HG03575 (cell line): ENCODE measurements around the gene IL17RA.
A peak's percentile ranks its signal among the peaks of the same experiment; 100 is the strongest.

Experiments used
- ATAC-seq: cut with Tn5 transposase; IDR thresholded peaks from one replicate; pipeline ENCODE4 v1.9.1; 2021; ENCODE audit not compliant: unreplicated experiment, insufficient number of reproducible peaks, low FRiP score; ENCODE audit errors: extremely low read depth

IL17RA gene

DNA sequence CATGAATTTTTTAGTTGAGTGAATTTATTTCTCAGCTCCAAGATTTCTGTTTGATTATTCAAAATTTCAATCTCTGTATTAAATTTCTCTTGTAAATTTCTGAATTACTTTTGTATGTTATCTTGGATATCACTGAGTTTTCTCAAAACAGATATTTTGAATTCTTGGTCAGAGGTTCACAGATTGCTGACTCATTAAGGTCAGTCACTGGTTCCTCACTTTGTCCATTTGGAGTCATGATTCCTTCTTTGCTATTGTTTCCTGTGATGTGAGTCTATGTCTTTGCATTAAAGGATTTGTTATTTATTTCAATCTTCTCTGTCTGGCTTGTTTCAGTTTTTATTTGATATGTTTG is 10.2 kb upstream of the IL17RA start:
- ATAC-seq = no peak

DNA sequence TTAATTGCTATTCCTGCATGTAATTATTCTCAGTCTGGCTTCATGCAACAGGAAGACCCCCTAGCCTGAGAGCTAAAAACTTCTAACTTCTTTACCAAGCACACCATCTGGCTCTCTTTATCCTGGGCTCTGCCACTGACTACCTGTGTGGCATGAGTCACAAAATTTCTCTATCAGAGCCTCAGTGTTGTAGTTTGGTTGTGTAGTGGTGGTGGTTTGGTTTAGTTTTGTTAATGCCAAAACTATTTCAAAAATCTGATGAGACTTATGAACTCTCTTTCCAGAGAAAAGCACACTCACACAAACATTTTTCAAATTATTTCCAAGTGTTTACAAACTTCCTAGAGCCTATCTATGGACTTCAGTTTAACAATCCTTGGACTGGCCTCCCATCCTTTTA is 7.5 kb upstream of the IL17RA start:
- ATAC-seq = no peak

DNA sequence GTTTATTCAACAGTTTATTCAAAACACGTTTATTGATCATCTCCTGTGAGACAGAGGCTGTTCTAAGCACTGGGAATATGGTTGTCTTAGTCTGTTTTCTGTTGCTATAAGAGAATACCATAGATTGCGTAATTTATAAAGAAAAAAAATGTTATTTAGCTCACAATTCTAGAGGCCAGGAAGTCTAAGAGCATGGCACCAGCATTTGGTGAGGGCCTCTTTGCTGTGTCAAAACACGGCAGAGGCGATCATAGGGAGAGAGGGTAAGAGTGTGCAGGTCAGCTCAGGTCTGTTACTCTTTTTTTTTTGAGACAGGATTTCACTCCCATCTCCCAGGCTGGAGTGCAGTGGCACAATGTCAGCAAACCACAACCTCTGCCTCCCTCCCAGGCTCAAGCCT is 5.2 kb upstream of the IL17RA start:
- ATAC-seq = no peak

DNA sequence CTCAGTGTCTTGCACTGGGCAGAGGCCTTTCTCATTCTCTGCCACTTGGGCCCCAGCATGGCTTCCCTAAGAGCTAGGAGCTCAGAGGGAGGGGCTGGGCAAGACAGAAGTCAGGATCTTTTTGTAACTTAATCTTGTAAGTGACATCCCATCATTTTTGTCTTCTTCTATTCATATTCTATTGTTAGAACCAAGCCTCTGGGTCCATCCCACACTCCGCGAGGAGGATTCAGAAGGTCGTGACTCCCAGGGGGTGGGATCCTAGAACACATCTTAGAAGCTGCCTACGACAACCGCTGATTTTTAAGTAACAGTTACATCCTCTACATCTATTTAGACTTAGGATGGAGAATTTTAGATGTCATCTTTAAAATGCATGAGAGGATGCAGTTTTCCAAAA is 1.5 kb upstream of the IL17RA start:
- ATAC-seq = no peak

DNA sequence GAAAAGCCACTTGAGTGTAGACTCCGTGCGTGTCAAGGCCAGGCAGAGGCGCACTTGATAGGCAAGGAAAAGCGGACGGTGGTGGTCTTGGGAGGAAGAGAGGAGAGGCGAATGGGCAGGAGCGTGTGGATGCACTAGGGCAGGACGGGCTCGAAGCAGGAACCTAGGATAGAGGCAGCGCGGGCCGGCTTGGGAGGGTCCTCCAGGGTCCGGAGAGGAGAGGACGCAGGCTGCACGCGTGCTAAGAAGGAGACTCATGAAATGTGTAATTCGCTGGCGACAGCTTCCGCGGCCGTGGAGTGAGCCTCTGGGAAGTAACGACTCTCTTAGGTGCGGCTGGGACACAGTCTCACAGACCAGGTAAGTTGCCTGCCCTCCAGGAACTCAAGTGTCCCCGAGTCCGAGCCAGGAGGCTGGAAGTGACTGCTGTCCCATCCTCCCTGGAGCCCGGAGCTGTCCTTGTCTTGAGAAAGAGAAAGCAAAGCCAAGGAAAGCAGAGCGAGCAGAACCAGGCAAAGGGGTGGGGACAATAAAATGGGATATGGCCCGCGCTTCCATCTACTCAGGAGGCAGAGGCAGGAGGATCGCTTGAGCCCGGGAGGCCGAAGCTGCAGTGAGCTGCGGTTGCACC is 874 bp upstream of the IL17RA start:
- no peak for ATAC-seq

DNA sequence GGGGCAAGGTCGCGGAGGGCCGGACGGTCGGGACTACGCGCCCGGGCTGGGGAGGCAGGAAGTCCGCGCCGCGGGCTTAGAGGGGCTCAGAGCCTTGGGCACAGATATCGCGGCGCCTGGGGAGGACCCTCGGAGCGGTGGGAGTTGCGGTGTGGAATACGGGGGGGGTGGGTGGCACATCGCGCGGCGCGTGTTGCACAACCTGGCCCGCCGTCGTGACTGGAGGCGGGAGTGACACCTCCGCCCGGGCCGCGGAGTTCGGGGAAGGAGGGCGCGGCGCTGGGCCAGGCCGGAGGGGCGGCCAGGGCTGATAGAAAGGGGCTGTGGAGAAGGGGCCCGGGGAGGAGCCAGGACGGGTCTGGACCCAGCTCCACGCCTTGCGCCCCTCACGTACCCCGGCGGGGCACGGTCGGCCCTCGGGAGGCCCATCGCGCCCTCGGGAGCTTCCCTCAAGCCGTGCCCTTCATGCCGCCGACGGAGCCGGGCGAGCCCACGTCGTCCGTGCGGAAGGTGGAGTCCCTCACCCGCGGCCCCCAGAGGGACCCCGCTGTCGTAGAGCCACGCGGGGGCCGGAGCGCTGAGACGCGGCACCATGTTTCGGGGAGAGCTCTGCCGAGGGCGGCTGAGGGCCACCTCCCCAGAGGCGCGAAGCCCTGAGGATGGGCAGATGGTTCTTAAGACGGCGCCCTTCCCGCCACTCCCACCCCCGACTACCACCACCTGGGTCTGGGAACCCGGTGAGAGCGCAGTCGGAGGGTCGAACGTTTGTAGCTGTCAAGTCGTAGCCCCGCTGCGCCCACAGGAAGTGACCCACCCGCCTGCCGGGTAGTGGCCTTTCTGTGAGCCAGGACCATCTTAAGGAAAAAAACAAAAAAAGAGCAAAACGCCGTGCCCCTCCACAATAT is 729 bp downstream of the IL17RA start:
- no peak for ATAC-seq

DNA sequence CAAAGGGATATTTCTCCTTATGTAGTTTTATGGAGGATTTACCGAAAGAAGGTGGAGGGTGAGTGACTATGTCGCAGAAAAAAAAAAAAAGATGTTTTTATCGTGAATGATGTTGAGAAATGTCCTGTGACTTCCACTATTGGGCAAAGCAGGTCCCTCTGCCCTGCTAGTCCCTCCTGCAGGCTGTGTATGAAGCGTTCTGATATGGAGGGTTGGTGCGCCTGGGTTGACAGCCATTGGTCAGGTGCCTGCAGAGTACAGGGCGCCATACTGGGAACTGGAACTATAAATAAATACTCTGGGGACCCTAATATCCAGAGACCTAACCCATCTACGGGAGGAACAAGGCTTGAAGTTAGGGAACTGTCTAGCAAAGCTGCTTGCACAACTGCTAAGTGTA is 1.5 kb downstream of the IL17RA start:
- no peak for ATAC-seq

DNA sequence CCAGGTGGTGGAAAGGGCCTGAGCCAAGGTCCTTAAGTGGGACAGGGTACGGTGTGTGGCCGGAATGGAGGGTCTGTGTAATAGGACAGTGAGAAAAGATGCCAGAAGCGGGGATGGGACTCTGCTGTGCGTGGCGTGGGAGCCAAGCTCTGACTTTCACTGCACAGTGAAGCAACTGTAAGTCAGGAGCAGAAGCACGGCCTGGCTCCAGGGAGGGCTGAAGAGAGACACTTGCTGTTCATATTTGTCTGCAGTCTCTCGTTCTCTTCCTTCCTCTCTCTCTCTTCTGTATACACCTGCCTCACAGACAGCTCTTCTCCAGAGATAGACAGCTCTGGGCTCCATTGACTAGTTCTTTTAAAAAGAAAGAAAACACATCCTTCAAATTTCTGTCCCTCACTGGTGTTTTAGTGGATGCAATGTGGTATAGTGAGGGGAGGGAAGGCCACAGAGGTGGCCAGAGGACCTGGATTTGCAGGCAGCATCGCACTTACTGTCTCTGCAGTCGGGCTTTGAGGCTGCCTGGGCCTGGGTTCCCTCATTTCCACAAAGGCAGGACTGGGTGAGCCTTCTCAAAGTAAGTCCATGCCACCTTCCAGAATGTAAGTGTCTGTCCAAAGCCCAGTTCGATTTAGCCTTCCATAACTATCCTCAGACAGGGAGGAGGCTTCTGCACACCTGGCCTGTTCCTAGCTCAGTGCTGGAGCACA is 2.1 kb downstream of the IL17RA start:
- ATAC-seq = no peak

DNA sequence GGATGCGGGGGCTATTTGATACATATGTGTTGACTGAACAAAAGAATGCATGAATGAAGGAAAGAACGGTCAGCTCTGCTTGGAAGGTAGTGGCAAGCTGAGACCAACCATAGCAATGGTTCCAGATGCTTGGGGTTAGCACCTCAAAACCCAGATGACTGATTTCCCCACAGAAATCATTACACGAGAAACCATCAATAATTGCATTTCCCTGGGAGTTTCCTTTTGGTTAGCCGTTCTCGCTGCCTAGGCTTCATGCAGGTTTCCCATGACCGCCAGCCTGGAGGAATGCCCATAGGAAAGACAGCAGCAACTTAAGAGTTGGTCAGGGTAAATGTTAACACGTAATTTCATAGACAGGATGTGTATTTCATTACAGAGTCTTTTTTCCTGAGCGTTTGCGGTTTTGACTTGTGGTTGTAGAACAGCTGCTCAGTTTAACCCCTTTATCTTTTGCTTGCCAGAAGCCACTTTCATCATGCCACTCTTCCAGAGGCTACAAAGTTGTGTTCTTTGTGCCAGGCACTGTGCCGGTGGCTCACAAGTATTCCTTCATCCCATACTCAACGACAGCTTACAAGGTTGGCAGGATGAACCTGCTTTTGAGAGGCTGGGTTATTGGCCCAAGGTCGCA is 2.8 kb downstream of the IL17RA start:
- peak; percentile 38 for ATAC-seq

DNA sequence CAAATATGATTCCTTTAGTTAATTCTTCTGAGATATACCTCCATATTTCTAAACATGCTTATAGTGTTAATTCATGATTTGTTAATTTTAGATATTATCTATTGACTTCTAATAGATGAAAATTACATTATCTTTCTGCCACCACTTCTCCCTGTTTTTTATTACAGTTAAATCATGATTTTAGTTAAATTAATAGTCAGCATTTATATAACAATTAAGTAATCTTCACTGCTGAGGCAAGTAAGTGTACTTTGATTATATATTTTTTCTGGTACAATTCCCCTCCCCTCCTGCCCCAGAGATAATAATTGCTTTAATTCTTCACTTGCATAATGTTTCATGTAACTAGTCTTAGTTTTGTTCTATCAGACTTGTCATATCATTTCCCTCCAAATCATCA is 5.8 kb downstream of the IL17RA start:
- no peak for ATAC-seq

DNA sequence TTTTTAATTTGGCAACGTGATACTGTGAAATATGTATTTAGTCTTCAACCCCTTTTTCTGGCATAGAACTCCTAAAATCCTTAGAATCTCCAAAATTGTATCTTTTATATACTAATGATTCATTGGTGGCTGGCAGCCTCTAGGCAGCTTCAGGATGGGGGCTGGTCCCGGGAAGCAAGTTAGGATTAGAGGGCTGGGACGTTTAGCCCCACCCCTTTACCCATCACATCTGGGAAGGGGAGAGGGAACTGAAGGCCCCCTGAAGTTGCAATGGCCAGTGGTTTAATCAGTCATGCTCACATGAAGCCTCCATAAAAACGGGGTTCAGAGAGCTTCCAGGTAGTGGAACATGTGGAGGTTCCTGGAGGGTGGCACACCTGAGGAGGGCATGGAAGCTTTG is 7.1 kb downstream of the IL17RA start:
- ATAC-seq = no peak

DNA sequence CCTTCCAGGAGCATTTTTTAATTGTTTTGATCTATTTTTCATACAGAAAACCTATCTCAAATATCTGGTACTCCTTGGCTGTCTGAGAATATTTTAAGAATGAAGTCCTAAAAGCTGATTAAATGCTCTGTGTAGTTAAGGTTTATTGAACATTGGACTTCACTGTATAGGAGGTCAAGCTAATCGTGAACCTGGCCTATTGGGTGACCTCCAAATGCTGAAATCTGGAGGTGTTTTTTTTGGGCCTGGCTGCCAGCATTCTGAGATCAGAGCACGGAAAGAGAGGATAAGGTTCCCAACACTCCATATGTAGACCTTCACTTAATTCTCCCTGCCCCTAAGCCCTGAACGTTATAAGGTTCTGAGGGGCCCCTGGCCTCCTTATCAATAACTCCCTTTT is 8.3 kb downstream of the IL17RA start:
- ATAC-seq = no peak

DNA sequence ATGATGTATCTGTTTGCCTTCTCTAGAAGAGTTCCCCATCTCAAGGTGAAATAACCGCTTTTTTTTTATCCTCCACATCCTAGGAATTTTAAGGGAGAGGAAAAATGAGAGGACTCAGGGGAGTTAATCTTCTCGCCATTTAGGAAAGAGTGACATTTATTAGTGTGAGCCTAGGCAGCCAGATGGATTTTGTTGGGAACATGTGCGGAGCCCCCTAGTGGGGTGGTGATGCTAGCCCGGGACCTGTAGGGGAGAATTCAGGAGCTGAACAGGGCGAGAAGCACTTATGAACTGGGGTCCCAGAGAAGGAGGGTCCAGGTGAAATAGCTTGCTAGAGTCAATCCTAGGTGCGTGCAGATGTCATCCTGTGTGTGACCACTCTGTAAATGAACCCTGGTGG is 10.7 kb downstream of the IL17RA start:
- no peak for ATAC-seq

DNA sequence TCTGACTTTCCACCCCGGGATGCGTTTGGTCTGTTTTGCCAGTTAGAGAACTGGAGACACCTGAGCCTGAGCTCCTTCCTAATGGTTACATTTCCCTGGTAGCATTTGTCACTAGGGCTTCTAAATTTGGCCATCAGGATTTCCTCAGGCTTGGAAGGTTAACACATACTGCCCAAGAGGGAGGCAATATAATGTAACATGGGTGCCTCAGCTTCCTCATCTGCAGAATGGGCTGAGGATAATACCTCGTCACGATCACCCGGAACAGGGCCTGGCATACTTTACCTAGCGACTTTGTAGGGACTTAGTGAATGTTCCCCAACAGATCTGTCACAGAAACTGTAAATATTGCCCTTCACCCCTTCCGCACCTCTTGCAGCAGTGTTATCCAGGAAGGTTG is 11.3 kb downstream of the IL17RA start:
- ATAC-seq = no peak

DNA sequence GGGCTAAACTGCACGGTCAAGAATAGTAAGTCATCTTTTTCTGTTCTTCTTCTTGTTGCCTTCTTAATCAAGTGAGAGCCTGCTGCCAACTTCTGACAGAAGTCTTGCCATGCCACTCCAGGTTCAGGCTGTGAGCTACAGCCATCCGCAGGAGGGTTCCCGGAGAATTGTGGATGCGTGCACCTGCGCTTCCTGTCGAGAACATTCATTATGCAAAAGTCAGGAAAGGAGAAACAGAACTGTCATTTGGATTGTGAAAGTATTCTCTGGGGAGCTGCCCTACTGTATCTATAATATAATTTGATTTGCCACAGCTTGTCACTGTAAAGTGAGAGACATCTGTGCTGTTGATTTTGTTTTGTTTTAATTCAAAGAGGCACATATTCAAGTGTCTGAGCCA is 12.3 kb downstream of the IL17RA start:
- no peak for ATAC-seq

DNA sequence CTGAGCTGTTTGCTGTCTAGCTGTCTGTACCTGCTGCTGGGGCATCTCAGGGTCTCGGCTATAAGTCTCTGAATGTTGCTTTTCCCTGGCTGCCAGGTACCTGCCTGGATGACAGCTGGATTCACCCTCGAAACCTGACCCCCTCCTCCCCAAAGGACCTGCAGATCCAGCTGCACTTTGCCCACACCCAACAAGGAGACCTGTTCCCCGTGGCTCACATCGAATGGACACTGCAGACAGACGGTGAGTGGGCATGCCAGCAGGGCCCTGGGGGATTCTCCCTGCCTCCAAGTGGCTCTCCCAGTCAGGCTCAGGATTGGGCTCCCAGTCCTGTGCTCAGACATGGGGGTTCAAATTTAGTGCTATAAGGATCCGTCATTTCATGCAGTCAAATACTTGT is 12.9 kb downstream of the IL17RA start:
- no peak for ATAC-seq

DNA sequence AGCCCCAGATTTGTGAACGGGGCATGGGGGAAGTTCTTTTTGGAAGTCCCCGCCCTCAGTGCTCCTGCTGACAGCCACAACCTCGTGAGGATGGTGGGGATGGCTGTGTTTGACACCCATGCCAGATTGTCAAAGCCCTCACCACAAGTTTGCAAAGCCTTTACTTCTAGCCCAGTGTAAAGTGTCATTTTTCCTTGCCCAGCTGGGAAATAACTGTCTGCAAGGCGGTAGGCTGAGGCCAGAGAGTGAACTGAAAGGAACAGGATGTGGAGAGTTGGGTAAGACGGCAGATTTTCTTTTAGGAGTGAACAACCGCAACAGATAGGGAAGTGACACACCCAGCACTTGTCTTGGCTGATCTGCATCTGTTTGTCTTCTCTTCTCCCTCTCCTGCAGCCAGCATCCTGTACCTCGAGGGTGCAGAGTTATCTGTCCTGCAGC is 13.6 kb downstream of the IL17RA start:
- ATAC-seq = no peak

DNA sequence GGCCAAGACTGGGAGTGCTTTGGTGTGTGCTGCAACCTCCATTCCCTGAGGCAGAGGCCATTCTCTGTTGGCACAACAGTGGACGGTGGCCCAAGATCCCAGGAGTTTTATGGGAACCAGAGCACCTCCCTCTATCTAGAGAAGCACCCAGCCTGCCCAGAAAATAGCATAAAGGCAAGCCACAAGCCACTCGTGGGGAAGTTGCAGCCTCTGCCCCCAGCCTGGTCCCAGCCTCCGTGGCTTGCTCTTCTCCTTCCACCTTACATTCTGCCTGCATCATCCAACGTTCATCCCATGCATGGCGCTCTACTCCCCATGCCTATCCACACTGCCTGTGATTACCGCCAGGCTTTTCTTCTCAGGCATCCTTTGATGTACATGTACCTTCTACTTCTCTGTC is 15.8 kb downstream of the IL17RA start:
- no peak for ATAC-seq

DNA sequence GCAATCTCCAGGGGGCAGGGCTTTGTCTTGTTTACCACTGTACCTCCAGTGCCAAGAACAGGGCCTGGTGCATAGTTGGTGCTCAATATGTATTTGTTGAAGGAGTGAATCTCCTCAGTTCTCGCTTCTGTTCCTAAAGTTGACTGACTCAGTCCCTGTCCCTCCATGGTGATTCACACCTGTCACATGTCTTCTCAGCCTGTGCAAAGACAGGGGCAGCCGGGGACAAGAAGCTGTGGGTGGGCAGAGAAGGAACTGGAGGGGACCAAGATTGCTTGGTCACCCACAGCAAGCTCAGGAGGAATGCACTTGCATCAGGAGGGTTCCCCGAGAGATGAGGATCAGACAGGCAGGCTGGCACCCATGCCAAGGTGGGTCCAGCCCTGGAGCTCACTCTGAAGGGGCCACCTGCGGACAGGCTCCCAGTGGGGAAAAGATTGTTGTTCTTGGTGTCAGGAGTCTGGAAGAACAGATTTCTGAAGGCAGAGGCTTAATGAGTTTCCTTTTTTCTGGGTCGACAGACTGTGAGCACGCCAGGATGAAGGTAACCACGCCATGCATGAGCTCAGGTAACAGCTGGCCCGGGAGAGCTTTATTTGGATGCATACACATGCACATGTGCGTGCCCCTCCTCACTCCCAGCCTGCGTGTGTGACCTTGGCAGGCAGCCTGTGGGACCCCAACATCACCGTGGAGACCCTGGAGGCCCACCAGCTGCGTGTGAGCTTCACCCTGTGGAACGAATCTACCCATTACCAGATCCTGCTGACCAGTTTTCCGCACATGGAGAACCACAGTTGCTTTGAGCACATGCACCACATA is 16.9 kb downstream of the IL17RA start:
- no peak for ATAC-seq
